GM19395 (cell line): Measurements from ENCODE around the gene VGLL1.

Experiments
- ATAC-seq: cut with Tn5 transposase; IDR thresholded peaks from one replicate; pipeline ENCODE4 v1.9.1; 2021; ENCODE audit warnings: mild to moderate bottlenecking, moderate library complexity; ENCODE audit not compliant: unreplicated experiment

The VGLL1 gene

GRCh38 chrX:136549226-136549625, 17.2 kb downstream of the VGLL1 start:
- no peak for ATAC-seq

GRCh38 chrX:136551410-136551809, 19.4 kb downstream of the VGLL1 start:
- ATAC-seq = no peak

- ATAC-seq = no peak
Measured at GRCh38 chrX:136555694-136556093, 23.7 kb downstream of the VGLL1 start.

GRCh38 chrX:136572030-136572429, 40.0 kb downstream of the VGLL1 start:
- ATAC-seq = peak; percentile 57

- no peak for ATAC-seq
Measured at GRCh38 chrX:136574548-136574947, 42.5 kb downstream of the VGLL1 start.

- peak; percentile 93 for ATAC-seq
Measured at GRCh38 chrX:136577552-136577951, 45.5 kb downstream of the VGLL1 start.

- no peak for ATAC-seq
Measured at GRCh38 chrX:136580316-136580715, 48.3 kb downstream of the VGLL1 start.

- ATAC-seq = no peak
Measured at GRCh38 chrX:136582624-136583023, 50.6 kb downstream of the VGLL1 start.

- ATAC-seq = peak; percentile 51
Measured at GRCh38 chrX:136584545-136584944, 52.5 kb downstream of the VGLL1 start.

GRCh38 chrX:136585262-136585661, 53.2 kb downstream of the VGLL1 start:
- ATAC-seq = no peak

- no peak for ATAC-seq
Measured at GRCh38 chrX:136585960-136586359, 53.9 kb downstream of the VGLL1 start.

GRCh38 chrX:136586386-136586785, 54.4 kb downstream of the VGLL1 start:
- no peak for ATAC-seq

- no peak for ATAC-seq
Measured at GRCh38 chrX:136587532-136587931, 55.5 kb downstream of the VGLL1 start.

GRCh38 chrX:136588036-136588435, 56.0 kb downstream of the VGLL1 start:
- ATAC-seq = peak; percentile 51

- no peak for ATAC-seq
Measured at GRCh38 chrX:136589966-136590365, 58.0 kb downstream of the VGLL1 start.

GRCh38 chrX:136597356-136597755, 65.3 kb downstream of the VGLL1 start:
- ATAC-seq = no peak

- no peak for ATAC-seq
Measured at GRCh38 chrX:136597954-136598353, 65.9 kb downstream of the VGLL1 start.

GRCh38 chrX:136598631-136599030, 66.6 kb downstream of the VGLL1 start:
- ATAC-seq = no peak

GRCh38 chrX:136600059-136600458, 68.0 kb downstream of the VGLL1 start:
- ATAC-seq = no peak
